ENCODE measurements around the gene LYPD6B.

- TF ChIP-seq CTCF (IDR thresholded peaks at IDR 0.05; ENCODE audit: poor library complexity) (no peak), EZH2 (IDR thresholded peaks at IDR 0.05; ENCODE audit: borderline replicate concordance) (no peak), EZH2phosphoT487 (IDR thresholded peaks at IDR 0.05; ENCODE audit: low read depth, severe bottlenecking, unreplicated experiment) (no peak)
Observed at GRCh38 chr2:149235816-149236375, 197.4 kb downstream of the LYPD6B start.

Data from hepatocyte (in vitro differentiated cells).